Kidney (tissue), 14 donors: ENCODE data around the gene TBCD. TPM values are rescaled to one million over a fixed set of nuclear protein-coding genes. Genes with fewer than 3 reads are reported as not detected.

ENCODE experiments used
- DNase-seq, 5 donors: peaks; one replicate each; pipeline ENCODE4 v3.0.0-alpha.2; 2013 to 2020
- FAIRE-seq: peaks from 2 replicates; lab custom pipeline; 2012; peaks lifted over from hg19 to GRCh38; lab: Jason Lieb, UNC
- H3K27ac ChIP-seq, 2 donors: one replicate each; pipeline ENCODE4 v1.7.0; 2013; ENCODE audit warnings: low read depth in 2 of 2, low read length in 2 of 2, inconsistent platforms in 1 of 2
- H3K27me3 ChIP-seq: one replicate; pipeline ENCODE4 v1.7.1; 2013; ENCODE audit warnings: low read length, inconsistent platforms; ENCODE audit not compliant: control insufficient read depth, insufficient read depth
- H3K36me3 ChIP-seq, 3 donors: one replicate each; pipeline versions ENCODE4 v1.7.0 to v1.7.1; 2013; ENCODE audit warnings: low read length in 3 of 3, control low read depth in 1 of 3, inconsistent platforms in 1 of 3; ENCODE audit not compliant: insufficient read depth in 3 of 3, control insufficient read depth in 2 of 3
- H3K4me1 ChIP-seq, 3 donors: one replicate each; pipeline versions ENCODE4 v1.7.0 to v1.7.1; 2013; ENCODE audit warnings: low read length in 3 of 3, inconsistent platforms in 1 of 3, low read depth in 1 of 3; ENCODE audit not compliant: control insufficient read depth in 2 of 3, insufficient read depth in 2 of 3
- H3K4me3 ChIP-seq, 3 donors: one replicate each; pipeline versions ENCODE4 v1.7.0 to v1.8.1; 2013; ENCODE audit warnings: low read length in 3 of 3, control low read depth in 1 of 3, inconsistent platforms in 1 of 3
- H3K9ac ChIP-seq, 3 donors: one replicate each; pipeline versions ENCODE4 v1.7.0 to v1.7.1; 2013; ENCODE audit warnings: low read length in 3 of 3, control low read depth in 1 of 3, inconsistent platforms in 1 of 3
- H3K9me3 ChIP-seq, 3 donors: one replicate each; pipeline versions ENCODE4 v1.7.0 to v1.7.1; 2013; ENCODE audit warnings: low read length in 3 of 3, control low read depth in 1 of 3, inconsistent platforms in 1 of 3; ENCODE audit not compliant: control insufficient read depth in 2 of 3, insufficient read depth in 1 of 3
- CTCF ChIP-seq: IDR thresholded peaks from 3 replicates; pipeline ENCODE4 v1.5.1; 2012; ENCODE audit warnings: mild to moderate bottlenecking, moderate library complexity, borderline replicate concordance; ENCODE audit not compliant: insufficient read depth; ENCODE audit errors: extremely low read depth
- intact Hi-C: fragments of 100-400 bp; cut with DNase I; formaldehyde crosslinking; loops from one replicate; pipeline ENCODE4 v1.11.1; 2022
- polyA plus RNA-seq: library from polyadenylated mRNA; stranded (reverse); fragments of 350-450 nt; fragmentation: Illumina TruSeq; extraction: RNeasy Lipid Tissue Mini Kit (QIAGEN cat#74804); gene quantifications from one replicate; pipeline ENCODE4 v1.2.3, GENCODE V29; 2014; ENCODE audit warnings: low read depth, low replicate concordance; ENCODE audit not compliant: insufficient read depth
- total RNA-seq: library from RNA; stranded (reverse); fragmentation: NEBNext Ultra II Directional; extraction: Animal tissue kit (Norgen Biotek cat#: 25700); gene quantifications from one replicate; pipeline ENCODE4 v1.2.1, GENCODE V29; 2021
- donor health status: control.
- donor health status: control.
- donor health status: control.
- donor health status: control.
- donor health status: control.
- donor health status: DM: yes; HTN: yes; CAD: no.
- donor health status: Normal renal cell carcinoma (clear cell type).

The TBCD gene
- total and polyA plus RNA-seq, 2 donors from 2014 or later = 72.8 to 78.7 TPM

GRCh38 chr17:82807562-82807961 lies 55.7 kb downstream of the TBCD start:
- no peak overlapping the region for H3K4me3 ChIP-seq
- H3K27me3 ChIP-seq = no peaks in the 10 kb centered on the region
- no peak overlapping the region for H3K9ac ChIP-seq
- no peak for TF ChIP-seq CTCF
- H3K9me3 ChIP-seq = no peaks in the 10 kb centered on the region
- intact Hi-C loops = loop anchor here (10.0 kb wide), 1 partner anchor 107 kb away; no protein-coding TSS in a partner anchor
- H3K4me1 ChIP-seq = no peaks in the 10 kb centered on the region
- FAIRE-seq (no peak), DNase-seq (peak in 1 of 5 donors; percentile 68)
- peaks cover 0 to 11% (median 0%) of the 10 kb centered on the region in 3 donors for H3K36me3 ChIP-seq
- H3K27ac ChIP-seq = no peak overlapping the region

GRCh38 chr17:82808006-82808405 lies 56.1 kb downstream of the TBCD start:
- Histone ChIP-seq H3K9ac (no peak overlapping the region), H3K27me3 (no peaks in the 10 kb centered on the region), H3K4me1 (no peaks in the 10 kb centered on the region), H3K4me3 (no peak overlapping the region), H3K36me3 (peaks cover 0 to 11% (median 0%) of the 10 kb centered on the region in 3 donors), H3K9me3 (no peaks in the 10 kb centered on the region), H3K27ac (no peak overlapping the region)
- no peak for FAIRE-seq
- DNase-seq = no peak
- no peak for TF ChIP-seq CTCF
- intact Hi-C loops = loop anchor here (10.0 kb wide), 1 partner anchor 107 kb away; no protein-coding TSS in a partner anchor

GRCh38 chr17:82808921-82809905 lies 57.3 kb downstream of the TBCD start:
- Histone ChIP-seq H3K27ac (no peak overlapping the region), H3K4me1 (no peaks in the 10 kb centered on the region), H3K9ac (no peak overlapping the region), H3K4me3 (no peak overlapping the region), H3K9me3 (no peaks in the 10 kb centered on the region), H3K27me3 (no peaks in the 10 kb centered on the region), H3K36me3 (peaks cover 0 to 11% (median 0%) of the 10 kb centered on the region in 3 donors)
- DNase-seq = peak in 1 of 5 donors; percentile 45
- no peak for FAIRE-seq
- TF ChIP-seq CTCF = no peak
- intact Hi-C loops = loop anchor here (10.0 kb wide), 1 partner anchor 106 kb away; no protein-coding TSS in a partner anchor
